GM06990 (cell line): ENCODE results near the gene VPS13D.

Source experiments
- DNase-seq: peaks from one replicate; pipeline ENCODE4 v3.0.0-alpha.2; 2011; ENCODE audit not compliant: insufficient read length; ENCODE audit errors: extremely low read depth
- H3K27me3 ChIP-seq: replicated peaks from 2 replicates; pipeline ENCODE4 v1.6.0; 2011; ENCODE audit warnings: low read length; ENCODE audit not compliant: control insufficient read depth, insufficient read depth
- H3K36me3 ChIP-seq: 2 replicates; pipeline ENCODE4 v1.5.1; 2011; ENCODE audit warnings: low read length; ENCODE audit not compliant: control insufficient read depth, insufficient read depth
- H3K4me3 ChIP-seq: replicated peaks from 2 replicates; pipeline ENCODE4 v1.5.1; 2011; ENCODE audit warnings: low read depth, mild to moderate bottlenecking, control low read depth, low read length
- CTCF ChIP-seq: IDR thresholded peaks from 2 replicates; pipeline ENCODE4 v1.5.1; 2011; ENCODE audit warnings: low read length, control low read depth, mild to moderate bottlenecking, inconsistent platforms; ENCODE audit not compliant: insufficient read depth, poor library complexity, severe bottlenecking

VPS13D gene

GRCh38 chr1:12186679-12186985, 43.2 kb upstream of the VPS13D start:
- Histone ChIP-seq H3K27me3 (no peaks in the 10 kb centered on the region), H3K36me3 (peaks cover 11% of the 10 kb centered on the region), H3K4me3 (no peak overlapping the region)
- no peak for TF ChIP-seq CTCF
- no peak for DNase-seq

GRCh38 chr1:12188115-12188514, 41.7 kb upstream of the VPS13D start:
- H3K36me3 ChIP-seq, result peaks cover 18% of the 10 kb centered on the region
- no peak for TF ChIP-seq CTCF
- H3K4me3 ChIP-seq, result no peak overlapping the region
- no peaks in the 10 kb centered on the region for H3K27me3 ChIP-seq
- DNase-seq, result no peak

GRCh38 chr1:12188657-12189327, 41.0 kb upstream of the VPS13D start:
- Histone ChIP-seq H3K27me3 (no peaks in the 10 kb centered on the region), H3K36me3 (peaks cover 22% of the 10 kb centered on the region), H3K4me3 (no peak overlapping the region)
- DNase-seq, result no peak
- TF ChIP-seq CTCF, result no peak

- Histone ChIP-seq H3K4me3 (no peak overlapping the region), H3K27me3 (no peaks in the 10 kb centered on the region), H3K36me3 (peaks cover 24% of the 10 kb centered on the region)
- TF ChIP-seq CTCF, result no peak
- DNase-seq, result no peak
These were observed 40.5 kb upstream of the VPS13D start for GRCh38 chr1:12189328-12189682.

GRCh38 chr1:12191242-12192032, 38.4 kb upstream of the VPS13D start:
- no peaks in the 10 kb centered on the region for H3K27me3 ChIP-seq
- TF ChIP-seq CTCF, result no peak
- H3K4me3 ChIP-seq, result no peak overlapping the region
- DNase-seq, result no peak
- H3K36me3 ChIP-seq, result peaks cover 28% of the 10 kb centered on the region
